Measurements from ENCODE around the gene PI4K2B.
"Not testable (repeated sequence)": the region's sequence is repeated elsewhere in the genome, so short reads cannot be mapped to it uniquely, and the experiment has no call there.

The PI4K2B gene

DNA sequence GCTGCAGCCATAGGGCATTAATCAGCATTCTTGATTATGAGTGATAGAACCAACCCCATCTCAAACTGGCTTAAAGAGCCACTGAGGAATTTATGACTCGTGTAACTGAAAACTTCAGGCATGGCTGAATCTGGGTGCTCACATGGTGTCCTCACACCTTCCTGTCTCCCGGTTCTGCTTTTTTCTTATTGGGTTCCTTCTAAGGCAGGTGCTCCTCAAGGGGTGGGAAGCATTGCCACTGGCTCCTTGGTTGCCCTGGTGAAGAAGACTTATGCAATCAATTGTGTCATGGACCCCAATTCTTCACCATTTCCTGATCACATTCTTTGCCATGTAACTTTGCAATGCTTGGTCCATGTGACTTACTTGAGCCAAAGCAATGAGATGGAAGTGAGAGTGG is 74.5 kb downstream of the PI4K2B start:
- DNase-seq, result no peak

DNA sequence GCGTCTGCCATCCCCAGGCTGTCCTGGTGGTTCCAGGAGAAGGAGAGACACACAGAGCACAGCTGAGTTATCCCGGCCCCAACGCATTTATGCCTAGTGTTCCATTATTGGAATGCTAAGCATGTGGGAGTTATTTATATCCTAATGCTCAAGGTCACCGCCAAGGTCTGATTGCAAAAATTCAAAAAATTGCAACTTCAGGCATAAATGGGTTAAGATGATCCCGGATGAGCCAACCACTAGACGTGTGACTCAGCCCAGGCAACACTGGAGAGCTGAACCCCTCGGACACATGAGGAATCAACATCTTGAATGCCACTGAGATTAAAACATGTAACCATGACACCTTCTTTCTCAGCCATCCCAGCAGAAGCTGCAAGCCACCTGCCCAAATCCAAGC is 74.9 kb downstream of the PI4K2B start:
- DNase-seq, result no peak

DNA sequence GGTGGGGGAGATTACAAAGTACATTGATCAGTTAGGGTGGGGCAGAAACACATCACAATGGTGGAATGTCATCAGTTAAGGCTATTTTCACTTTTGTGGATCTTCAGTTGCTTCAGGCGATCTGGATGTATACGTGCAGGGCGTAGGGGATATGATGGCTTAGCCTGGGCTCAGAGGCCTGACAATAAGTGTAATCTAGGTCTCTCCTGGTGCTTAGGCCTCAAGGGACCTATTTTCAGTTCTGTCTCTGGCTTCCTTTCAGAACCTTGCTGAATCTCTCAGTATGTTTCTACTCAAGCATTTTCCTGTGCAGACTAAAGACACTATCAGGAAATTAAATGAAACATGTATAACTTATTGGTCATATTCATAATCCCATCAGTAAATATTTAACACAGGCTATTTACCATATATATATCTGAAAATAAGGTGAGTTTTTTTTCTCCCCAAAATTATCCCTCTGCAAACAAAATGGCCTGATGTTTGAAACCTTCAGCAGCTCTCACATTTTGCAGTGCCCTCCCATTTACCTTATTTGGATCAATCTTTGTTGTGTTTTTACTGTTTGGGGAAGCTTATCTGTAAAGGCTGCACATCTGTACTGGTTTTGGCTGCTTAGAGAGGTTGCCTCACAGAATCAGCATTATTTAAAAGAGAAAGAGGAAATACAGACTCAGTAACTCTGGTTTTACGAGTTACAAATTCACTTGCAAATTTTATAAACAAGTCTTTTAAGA is 76.4 kb downstream of the PI4K2B start:
- no peak for DNase-seq

DNA sequence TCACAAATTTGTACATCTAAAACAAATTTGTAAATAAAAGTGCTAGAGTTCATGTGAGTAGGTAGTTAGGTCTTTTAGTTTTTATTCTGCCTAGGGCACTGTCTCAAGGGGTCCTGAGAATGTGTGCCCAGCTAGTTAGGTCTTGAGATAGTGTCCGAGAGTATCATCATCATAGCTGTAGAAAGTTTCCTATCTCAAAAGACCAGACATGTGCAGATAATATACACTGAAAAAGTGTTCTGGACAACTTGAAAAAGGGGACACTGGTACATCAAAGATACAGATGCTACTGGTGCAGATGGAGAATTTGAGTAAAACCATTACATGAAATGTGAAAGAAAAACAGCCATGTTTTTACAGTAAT is 77.0 kb downstream of the PI4K2B start:
- DNase-seq, result no peak

DNA sequence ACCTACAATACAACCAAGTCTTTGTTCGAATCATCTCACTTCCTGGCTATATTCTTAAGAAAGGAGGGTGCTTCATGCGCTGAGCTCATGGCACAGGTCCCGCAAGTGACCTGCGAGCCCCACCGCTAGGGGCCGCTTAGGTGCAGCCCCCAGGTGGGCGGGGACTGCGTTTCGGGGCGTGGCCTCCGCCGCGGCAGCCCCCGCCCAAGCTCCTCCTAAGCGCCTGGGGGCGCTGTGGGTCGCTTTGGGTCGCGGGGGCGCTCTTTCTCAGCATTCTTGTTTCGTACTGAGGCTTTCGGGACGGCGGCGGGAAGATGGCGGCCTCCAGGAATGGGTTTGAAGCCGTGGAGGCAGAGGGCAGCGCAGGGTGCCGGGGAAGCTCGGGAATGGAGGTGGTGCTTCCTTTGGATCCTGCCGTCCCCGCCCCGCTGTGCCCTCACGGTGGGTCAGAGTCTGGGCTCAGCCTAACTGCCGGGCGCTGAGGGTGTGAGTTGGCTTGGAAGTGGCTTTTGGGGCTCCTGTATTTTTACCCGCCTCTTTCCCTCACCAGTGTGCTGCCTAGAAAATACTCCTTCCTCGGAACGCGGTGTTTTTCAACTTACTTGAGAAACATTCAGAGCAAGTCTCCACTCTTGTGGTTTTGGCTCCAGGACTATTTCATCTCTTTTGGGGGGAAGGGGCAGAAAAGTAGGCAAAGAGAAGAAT is 78.8 kb downstream of the PI4K2B start, which contains the start of gene ZCCHC4:
Gene ZCCHC4 (plus strand): TSS at position 279 of the 705 bp plus-strand sequence. CDS start 36 bp downstream, at position 315.
- DNase-seq, result peak; percentile 89

DNA sequence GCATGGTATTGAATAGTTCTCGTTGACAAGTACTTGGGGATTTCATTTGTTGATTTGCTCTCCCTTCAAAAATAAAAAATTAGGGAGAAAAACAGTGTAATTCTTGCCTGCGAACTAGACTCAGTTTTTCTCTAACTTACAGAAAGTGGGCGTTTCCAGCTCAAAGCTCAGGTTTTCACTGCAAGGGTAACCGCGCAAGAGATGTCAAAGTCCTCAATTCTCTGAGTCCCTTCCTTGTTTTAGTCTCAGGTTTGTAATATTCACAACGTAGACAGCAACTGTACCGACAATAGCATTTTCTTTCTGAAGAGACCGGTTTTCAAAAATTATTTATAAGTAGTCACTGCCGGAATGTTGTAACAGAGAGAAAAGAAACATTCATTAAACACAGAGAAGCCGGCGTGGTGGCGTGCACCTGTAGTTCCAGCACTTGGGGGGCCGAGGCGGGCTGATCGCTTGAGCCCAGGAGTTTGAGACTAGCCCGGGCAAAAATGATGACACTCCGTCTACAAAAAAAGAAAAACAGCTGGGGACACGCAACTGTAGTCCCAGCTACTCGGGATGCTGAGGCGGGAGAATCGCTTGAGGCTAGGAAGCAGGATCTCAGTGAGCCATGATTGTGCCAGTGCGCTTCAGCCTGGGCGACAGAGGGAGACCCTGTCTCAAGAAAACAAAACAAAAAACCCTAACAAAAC is 79.5 kb downstream of the PI4K2B start:
- no peak for DNase-seq

DNA sequence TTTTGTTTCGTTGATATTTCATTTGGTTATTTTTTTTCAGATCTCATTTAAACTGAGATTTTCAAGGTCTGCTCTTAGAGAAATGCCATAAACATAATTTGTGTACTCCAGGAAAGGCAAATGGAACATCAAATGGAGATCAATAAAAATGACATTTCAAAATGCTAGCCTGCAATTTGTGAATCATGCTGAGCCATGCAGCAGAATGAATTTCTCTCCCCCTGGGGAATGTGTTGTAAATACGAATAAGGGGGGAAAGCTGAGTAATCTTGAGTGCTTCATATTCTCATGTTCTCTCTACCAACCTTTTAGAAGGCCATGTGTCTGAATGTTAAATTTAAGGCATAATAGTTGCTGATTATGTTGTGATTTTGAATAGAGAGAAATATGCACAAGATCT is 86.5 kb downstream of the PI4K2B start:
- no peak for DNase-seq

DNA sequence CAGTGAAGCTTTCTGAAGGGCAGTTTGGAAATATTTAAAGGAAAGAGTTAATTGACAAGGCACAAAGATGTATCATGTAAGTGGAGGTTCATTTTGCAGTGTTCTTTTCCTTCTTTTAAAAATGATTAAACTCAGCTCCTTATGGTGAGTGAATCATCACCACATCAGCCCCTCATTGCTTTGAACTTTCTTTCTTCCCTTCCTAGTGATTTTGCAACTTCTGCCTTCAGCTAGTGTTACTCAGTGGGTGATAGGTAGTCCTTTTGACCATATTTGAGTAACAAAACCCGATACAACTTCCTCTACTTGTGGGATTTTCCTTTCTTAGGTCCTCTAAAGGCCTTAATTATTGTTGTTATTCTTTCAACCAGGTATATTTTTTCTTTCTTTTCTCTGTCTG is 86.9 kb downstream of the PI4K2B start:
- DNase-seq, result no peak

DNA sequence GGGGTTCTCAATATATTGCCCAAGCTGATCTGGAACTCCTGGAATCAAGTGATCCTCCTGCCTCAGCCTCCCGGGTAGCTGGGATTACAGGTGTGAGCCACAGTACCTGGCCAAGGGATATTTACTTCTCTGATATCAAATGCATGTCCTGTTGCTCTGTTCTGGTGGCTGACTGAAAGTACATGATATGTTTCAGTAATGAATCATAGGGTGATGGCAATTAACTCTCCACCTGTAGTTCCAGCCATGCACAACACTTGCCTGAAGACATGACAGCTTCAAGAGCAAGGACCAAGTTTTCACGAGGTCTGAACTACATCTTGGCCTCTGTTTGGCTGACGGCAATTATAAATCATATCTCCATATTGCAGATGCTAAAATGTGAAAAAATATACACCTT is 87.9 kb downstream of the PI4K2B start:
- no peak for DNase-seq

DNA sequence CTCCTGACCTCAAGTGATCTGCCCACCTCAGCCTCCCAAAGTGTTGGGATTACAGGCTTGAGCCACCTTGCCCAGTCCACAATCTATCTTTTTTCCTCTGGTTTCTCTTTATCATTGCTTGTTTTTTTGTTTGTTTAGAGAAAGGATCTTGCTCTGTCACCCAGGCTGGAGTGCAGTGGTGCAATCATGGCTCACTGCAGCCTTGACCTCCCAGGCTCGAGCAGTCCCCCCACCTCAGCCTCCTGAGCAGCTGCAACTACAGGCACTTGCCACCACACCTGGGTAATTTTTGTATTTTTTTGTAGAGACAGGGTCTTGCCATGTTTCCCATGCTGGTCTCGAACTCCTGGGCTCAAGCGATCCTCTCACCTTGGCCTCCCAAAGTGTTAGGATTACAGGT is 94.6 kb downstream of the PI4K2B start:
- not testable (repeated sequence) for DNase-seq
